NB4 (cell line): ENCODE results near the gene KLHL18.
"Not testable (repeated sequence)": the region's sequence is repeated elsewhere in the genome, so short reads cannot be mapped to it uniquely, and the experiment has no call there.

ENCODE experiments used
- CTCF ChIP-seq: IDR thresholded peaks from one replicate; pipeline ENCODE4 v1.5.1; 2012; ENCODE audit warnings: low read depth, low read length
- MYC ChIP-seq: IDR thresholded peaks from 2 replicates; pipeline ENCODE4 v1.6.1; 2011; ENCODE audit warnings: low read depth, low read length
- POLR2A ChIP-seq: IDR thresholded peaks from 2 replicates; pipeline ENCODE4 v1.6.1; 2011; ENCODE audit warnings: mild to moderate bottlenecking; ENCODE audit not compliant: insufficient read length; ENCODE audit errors: extremely low read depth
- TF ChIP-seq, protein P1 (sequence below): IDR thresholded peaks from 2 replicates; pipeline ENCODE4 v1.6.1; 2011; ENCODE audit warnings: low read depth, low read length

DNA sequence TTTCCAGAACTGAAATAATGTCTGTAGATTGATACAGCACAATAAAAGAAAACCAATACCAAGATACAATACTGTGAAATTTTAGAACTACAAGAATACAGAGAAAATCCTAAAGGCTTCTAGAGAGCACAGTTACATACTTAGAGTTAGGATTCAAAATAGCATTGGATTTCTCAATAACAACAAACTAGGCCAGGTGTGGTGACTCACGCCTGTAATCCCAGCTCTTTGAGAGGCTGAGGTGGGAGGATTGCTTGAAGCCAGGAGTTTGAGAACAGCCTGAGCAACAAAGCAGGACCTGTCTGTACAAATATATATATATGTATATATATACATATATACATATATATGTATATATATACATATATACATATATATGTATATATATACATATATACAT lies 33.4 kb downstream of the KLHL18 start:
- TF ChIP-seq POLR2A, CTCF, MYC: not testable (repeated sequence)
- TF ChIP-seq, protein P1, sequence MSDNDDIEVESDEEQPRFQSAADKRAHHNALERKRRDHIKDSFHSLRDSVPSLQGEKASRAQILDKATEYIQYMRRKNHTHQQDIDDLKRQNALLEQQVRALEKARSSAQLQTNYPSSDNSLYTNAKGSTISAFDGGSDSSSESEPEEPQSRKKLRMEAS = not testable (repeated sequence)
